HepG2 (cell line): Measurements from ENCODE around the gene GLB1L. TPM values are rescaled to one million over a fixed set of nuclear protein-coding genes. Genes with fewer than 3 reads are reported as not detected.
A peak's percentile ranks its signal among the peaks of the same experiment; 100 is the strongest.

Experiments used
- CBFB ChIP-seq: sonication (generic); formaldehyde crosslinking; IDR thresholded peaks from 2 replicates; pipeline ENCODE4 v1.4.0; 2020; ENCODE audit warnings: missing genetic modification reagents
- CCAR2 ChIP-seq: fragments of 200-400 bp; formaldehyde crosslinking; optimal IDR thresholded peaks from 2 replicates; pipeline ENCODE3; 2018; ENCODE audit warnings: low read depth, mild to moderate bottlenecking, low read length, moderate library complexity
- DPF2 ChIP-seq: sonication (generic); formaldehyde crosslinking; IDR thresholded peaks from 2 replicates; pipeline ENCODE4 v1.4.0; 2020; ENCODE audit warnings: mild to moderate bottlenecking, low read depth, missing genetic modification reagents, borderline replicate concordance
- GMEB1 ChIP-seq: sonication (generic); formaldehyde crosslinking; IDR thresholded peaks from 2 replicates; pipeline ENCODE4 v1.5.1; 2020; ENCODE audit warnings: missing genetic modification reagents, mild to moderate bottlenecking, borderline replicate concordance
- HNF1B ChIP-seq: sonication (generic); formaldehyde crosslinking; IDR thresholded peaks from 2 replicates; pipeline ENCODE4 v1.5.1; 2020; ENCODE audit warnings: mild to moderate bottlenecking, moderate library complexity, missing genetic modification reagents
- KLF9 ChIP-seq: IDR thresholded peaks from 2 replicates; pipeline ENCODE4 v1.6.1; 2016; ENCODE audit warnings: low read depth
- NFAT5 ChIP-seq: sonication (generic); formaldehyde crosslinking; IDR thresholded peaks from 2 replicates; pipeline ENCODE4 v1.4.0; 2020; ENCODE audit warnings: missing genetic modification reagents
- PHF5A ChIP-seq: IDR thresholded peaks from one replicate; pipeline ENCODE4 v1.6.1; 2018; ENCODE audit warnings: low read depth, missing genetic modification reagents; ENCODE audit not compliant: unreplicated experiment
- POLR2A ChIP-seq, 2 experiments: IDR thresholded peaks; 2 replicates each; pipeline ENCODE4 v1.6.1; 2011; ENCODE audit warnings: low read depth in 2 of 2, low read length in 2 of 2, mild to moderate bottlenecking in 1 of 2, moderate library complexity in 1 of 2; ENCODE audit not compliant: insufficient read depth in 1 of 2
- POLR2AphosphoS5 ChIP-seq: IDR thresholded peaks from 2 replicates; pipeline ENCODE4 v1.6.1; 2012; ENCODE audit warnings: low read depth, low read length
- ZNF768 ChIP-seq: sonication (generic); formaldehyde crosslinking; IDR thresholded peaks from 2 replicates; pipeline ENCODE4 v1.4.0; 2020; ENCODE audit warnings: missing genetic modification reagents
- ZNF772 ChIP-seq: sonication (generic); formaldehyde crosslinking; IDR thresholded peaks from 2 replicates; pipeline ENCODE4 v1.5.0; 2020; ENCODE audit warnings: mild to moderate bottlenecking, missing genetic modification reagents
- ZNF775 ChIP-seq: sonication (generic); formaldehyde crosslinking; IDR thresholded peaks from 2 replicates; pipeline ENCODE4 v1.4.0; 2020; ENCODE audit warnings: missing genetic modification reagents, mild to moderate bottlenecking, moderate library complexity, borderline replicate concordance
- ZSCAN5A ChIP-seq: sonication (generic); formaldehyde crosslinking; IDR thresholded peaks from 2 replicates; pipeline ENCODE4 v1.8.0; 2022; ENCODE audit warnings: mild to moderate bottlenecking, missing genetic modification reagents, borderline replicate concordance
- ZXDC ChIP-seq: sonication (generic); formaldehyde crosslinking; IDR thresholded peaks from 2 replicates; pipeline ENCODE4 v1.5.0; 2020; ENCODE audit warnings: mild to moderate bottlenecking, missing genetic modification reagents
- polyA plus RNA-seq, 8 experiments: library from polyadenylated mRNA; depleted of rRNA in 3 of 8; stranded (reverse) in 7 of 8; unstranded in 1 of 8; fragments of >200 nt; fragmentation: Illumina TruSeq in 4 of 8; extraction: Trizol in 4 of 8; gene quantifications; 2 replicates each; pipeline versions ENCODE4 v1.2.1 to v1.2.3, GENCODE V29; 2011 to 2016; ENCODE audit warnings: low read depth in 4 of 8, missing spikeins in 1 of 8, mixed read lengths in 1 of 8; ENCODE audit not compliant: insufficient read depth in 1 of 8
- total RNA-seq, 5 experiments: library from RNA; depleted of rRNA; stranded (reverse); fragments of >200 nt; fragmentation: Illumina TruSeq; extraction: Trizol; gene quantifications; 2 replicates each; pipeline ENCODE4 v1.2.3, GENCODE V29; 2016; ENCODE audit warnings: low read depth in 1 of 5

Gene GLB1L
- total and polyA plus RNA-seq, 2 of the 13 experiments (the other 11 are each of a cell fraction or from before 2014, with no cell fraction given): 6.8 to 7.3 TPM

- TF ChIP-seq NFAT5 (CRISPR knock-in tag) (no peak), KLF9 (CRISPR knock-in tag) (no peak; the same call in 1 of the 2 replicates), DPF2 (no peak), ZNF775 (CRISPR knock-in tag) (no peak), POLR2AphosphoS5 (peak; percentile 35), HNF1B (CRISPR knock-in tag) (peak; percentile 62; the same call in 1 of the 2 replicates), ZXDC (CRISPR knock-in tag) (0 out of 2 replicates have a peak, but pooled peaks have one; percentile 9), GMEB1 (CRISPR knock-in tag) (no peak), POLR2A (IDR thresholded peaks at IDR 0.05; ENCODE audit: insufficient read depth in 1 of 2, low read depth in 2 of 2, low read length in 2 of 2) (0 out of 4 replicates have a peak, but pooled peaks of 1 of the 2 experiments have one; percentile 10), CBFB (no peak; the same call in 1 of the 2 replicates), ZNF768 (CRISPR knock-in tag) (peak; percentile 53; the same call in 1 of the 2 replicates), ZSCAN5A (CRISPR knock-in tag) (no peak), CCAR2 (no peak), ZNF772 (CRISPR knock-in tag) (peak; percentile 62; the same call in 1 of the 2 replicates), PHF5A (no peak)
These were observed 37.9 kb downstream of the GLB1L start (continued) for GRCh38 chr2:219207134-219207883.
